Muscle of leg (tissue), 11 donors: ENCODE measurements around the gene TRPV5. TPM values are rescaled to one million over a fixed set of nuclear protein-coding genes. Genes with fewer than 3 reads are reported as not detected.

ENCODE experiments used
- DNase-seq: peaks from one replicate; pipeline ENCODE4 v3.0.0; 2013
- H3K27ac ChIP-seq: one replicate; pipeline ENCODE4 v1.5.1; 2013; ENCODE audit warnings: mild to moderate bottlenecking, low read length, control low read depth
- H3K27me3 ChIP-seq: one replicate; pipeline ENCODE4 v1.6.1; 2013; ENCODE audit warnings: low read length; ENCODE audit not compliant: control insufficient read depth, insufficient read depth
- H3K36me3 ChIP-seq: one replicate; pipeline ENCODE4 v1.6.1; 2013; ENCODE audit warnings: low read length; ENCODE audit not compliant: control insufficient read depth, insufficient read depth
- H3K4me1 ChIP-seq: one replicate; pipeline ENCODE4 v1.6.1; 2013; ENCODE audit warnings: low read length; ENCODE audit not compliant: control insufficient read depth, insufficient read depth
- H3K4me3 ChIP-seq: one replicate; pipeline ENCODE4 v1.5.1; 2013; ENCODE audit warnings: low read length, control low read depth
- H3K9me3 ChIP-seq: replicated peaks from 2 replicates; pipeline ENCODE4 v1.6.1; 2013; ENCODE audit warnings: low read depth, low read length; ENCODE audit not compliant: control insufficient read depth
- WGBS: methylation state at CpG from one replicate; pipeline ENCODE4 v1.1.5; 2013; ENCODE audit warnings: missing lambda C conversion rate; ENCODE audit not compliant: insufficient coverage; 5-methylcytosine and 5-hydroxymethylcytosine counted together
- polyA plus RNA-seq, 8 donors: library from polyadenylated mRNA; unstranded; fragments of 120-200 nt; gene quantifications; one replicate each; pipeline versions ENCODE4 v1.2.1 to v1.2.3, GENCODE V29; 2013; ENCODE audit warnings: inconsistent platforms in 1 of 8, low replicate concordance in 1 of 8; ENCODE audit not compliant: insufficient read length in 8 of 8, insufficient read depth in 1 of 8
- total RNA-seq: library from RNA; stranded (reverse); fragments of 120-200 nt; gene quantifications from one replicate; pipeline ENCODE4 v1.2.4, GENCODE V29; 2013

TRPV5 gene
- total and polyA plus RNA-seq, 9 donors: 0.04 to 0.11 (median 0.06) TPM; not detected in 3

- no peaks in the 10 kb centered on the region for H3K4me1 ChIP-seq
- WGBS: 70% methylated on average over 16 of the region's 18 CpGs
- no peaks in the 10 kb centered on the region for H3K27me3 ChIP-seq
- no peak overlapping the region for H3K27ac ChIP-seq
- no peak overlapping the region for H3K4me3 ChIP-seq
- H3K9me3 ChIP-seq: no peaks in the 10 kb centered on the region
- no peaks in the 10 kb centered on the region for H3K36me3 ChIP-seq
- no peak for DNase-seq
Measured at GRCh38 chr7:142866361-142867096, 67.0 kb downstream of the TRPV5 start.

- DNase-seq: no peak
- Histone ChIP-seq H3K27ac (no peak overlapping the region), H3K36me3 (no peaks in the 10 kb centered on the region), H3K9me3 (no peaks in the 10 kb centered on the region), H3K4me1 (no peaks in the 10 kb centered on the region), H3K4me3 (no peak overlapping the region), H3K27me3 (no peaks in the 10 kb centered on the region)
- 67% methylated on average over 12 of the region's 13 CpGs for WGBS
Measured at GRCh38 chr7:142865766-142866165, 67.8 kb downstream of the TRPV5 start.

- H3K27me3 ChIP-seq: no peaks in the 10 kb centered on the region
- peak; percentile 13 for DNase-seq
- 64% methylated on average over 7 of the region's 14 CpGs for WGBS
Measured at GRCh38 chr7:142864980-142865747, 68.4 kb downstream of the TRPV5 start.

GRCh38 chr7:142863891-142864685, 69.5 kb downstream of the TRPV5 start:
- H3K27me3 ChIP-seq: no peaks in the 10 kb centered on the region
- H3K4me1 ChIP-seq: no peaks in the 10 kb centered on the region
- H3K9me3 ChIP-seq: no peaks in the 10 kb centered on the region
- H3K36me3 ChIP-seq: no peaks in the 10 kb centered on the region
- DNase-seq: no peak
- WGBS: 89% methylated on average over 34 of the region's 37 CpGs
- H3K27ac ChIP-seq: no peak overlapping the region
- no peak overlapping the region for H3K4me3 ChIP-seq

More at GRCh38 chr7:142864980-142865747, 68.4 kb downstream of the TRPV5 start:
- no peak overlapping the region for H3K27ac ChIP-seq
- H3K4me1 ChIP-seq: no peaks in the 10 kb centered on the region
- no peaks in the 10 kb centered on the region for H3K9me3 ChIP-seq
- H3K36me3 ChIP-seq: no peaks in the 10 kb centered on the region
- H3K4me3 ChIP-seq: no peak overlapping the region

GRCh38 chr7:142862786-142863400, 70.7 kb downstream of the TRPV5 start:
- H3K27me3 ChIP-seq: no peaks in the 10 kb centered on the region
- no peak for DNase-seq
- H3K36me3 ChIP-seq: no peaks in the 10 kb centered on the region
- WGBS: 84% methylated on average over 6 of the region's 7 CpGs
- H3K9me3 ChIP-seq: no peaks in the 10 kb centered on the region
- no peaks in the 10 kb centered on the region for H3K4me1 ChIP-seq
- H3K27ac ChIP-seq: no peak overlapping the region
- H3K4me3 ChIP-seq: no peak overlapping the region

GRCh38 chr7:142862351-142862750, 71.2 kb downstream of the TRPV5 start:
- WGBS: no CpG with 5 or more reads among the region's 4 CpGs

GRCh38 chr7:142860968-142861367, 72.6 kb downstream of the TRPV5 start:
- DNase-seq: no peak
- Histone ChIP-seq H3K4me3 (no peak overlapping the region), H3K27me3 (peaks cover 2% of the 10 kb centered on the region), H3K4me1 (peaks cover 1% of the 10 kb centered on the region), H3K9me3 (no peaks in the 10 kb centered on the region), H3K36me3 (no peaks in the 10 kb centered on the region), H3K27ac (no peak overlapping the region)
- no CpG with 5 or more reads among the region's 3 CpGs for WGBS

More at GRCh38 chr7:142862351-142862750, 71.2 kb downstream of the TRPV5 start:
- Histone ChIP-seq H3K36me3 (no peaks in the 10 kb centered on the region), H3K27ac (no peak overlapping the region), H3K27me3 (peaks cover 2% of the 10 kb centered on the region), H3K4me3 (no peak overlapping the region), H3K4me1 (no peaks in the 10 kb centered on the region), H3K9me3 (no peaks in the 10 kb centered on the region)
- DNase-seq: no peak

GRCh38 chr7:142859829-142860228, 73.7 kb downstream of the TRPV5 start:
- no peaks in the 10 kb centered on the region for H3K9me3 ChIP-seq
- H3K4me3 ChIP-seq: no peak overlapping the region
- WGBS: 57% methylated on average over 4 of the region's 5 CpGs
- peaks cover 10% of the 10 kb centered on the region for H3K4me1 ChIP-seq
- DNase-seq: peak; percentile 17
- H3K27ac ChIP-seq: no peak overlapping the region
- peaks cover 12% of the 10 kb centered on the region for H3K27me3 ChIP-seq
- H3K36me3 ChIP-seq: no peaks in the 10 kb centered on the region

GRCh38 chr7:142859411-142859810, 74.1 kb downstream of the TRPV5 start:
- H3K9me3 ChIP-seq: no peaks in the 10 kb centered on the region
- peaks cover 10% of the 10 kb centered on the region for H3K4me1 ChIP-seq
- no peaks in the 10 kb centered on the region for H3K36me3 ChIP-seq
- no peak overlapping the region for H3K27ac ChIP-seq
- peaks cover 12% of the 10 kb centered on the region for H3K27me3 ChIP-seq
- H3K4me3 ChIP-seq: no peak overlapping the region
- no peak for DNase-seq
